SU-DHL-6 (cell line): ENCODE measurements around the gene RNF144A.

ENCODE experiments used
- H2AFZ ChIP-seq: fragments of 200-600 bp; sonication (generic); 2 replicates; pipeline ENCODE4 v1.6.1; 2014; ENCODE audit warnings: low read depth, mild to moderate bottlenecking, moderate library complexity, mixed read lengths, antibody characterized with exemption, low read length; ENCODE audit not compliant: severe bottlenecking
- H3F3A ChIP-seq: fragments of 200-600 bp; shearing (Covaris generic); 2 replicates; pipeline ENCODE4 v1.6.0; 2016; ENCODE audit warnings: antibody characterized with exemption, mild to moderate bottlenecking; ENCODE audit not compliant: insufficient read depth
- H3K27ac ChIP-seq: fragments of 200-600 bp; sonication (generic); 2 replicates; pipeline ENCODE4 v1.5.1; 2016; ENCODE audit warnings: low read depth, mild to moderate bottlenecking, low read length, moderate library complexity, mixed read lengths
- H3K27me3 ChIP-seq: fragments of 200-600 bp; sonication (generic), shearing (Covaris generic); 2 replicates; pipeline ENCODE4 v1.6.0; 2014; ENCODE audit warnings: mild to moderate bottlenecking, low read length
- H3K36me3 ChIP-seq: fragments of 200-600 bp; sonication (generic); 2 replicates; pipeline ENCODE4 v1.6.1; 2014; ENCODE audit warnings: mild to moderate bottlenecking, low read length, mixed read lengths
- H3K4me2 ChIP-seq: fragments of 300-600, 200-600 bp; shearing (Covaris generic), sonication (generic); 2 replicates; pipeline ENCODE4 v1.6.0; 2014; ENCODE audit warnings: low read length, low read depth, mild to moderate bottlenecking; ENCODE audit not compliant: poor library complexity, severe bottlenecking
- H3K4me3 ChIP-seq: fragments of 200-600 bp; sonication (generic); 2 replicates; pipeline ENCODE4 v1.5.1; 2014; ENCODE audit warnings: antibody characterized with exemption, low read length, mild to moderate bottlenecking, mixed read lengths; ENCODE audit not compliant: insufficient read depth, poor library complexity, severe bottlenecking
- H3K79me2 ChIP-seq: fragments of 200-600 bp; sonication (generic); 2 replicates; pipeline ENCODE4 v1.6.1; 2014; ENCODE audit warnings: mild to moderate bottlenecking, low read length, moderate library complexity; ENCODE audit not compliant: insufficient read depth
- H3K9ac ChIP-seq: fragments of 200-600 bp; sonication (generic); 2 replicates; pipeline ENCODE4 v1.7.0; 2014; ENCODE audit warnings: mild to moderate bottlenecking, low read length
- H3K9me2 ChIP-seq: fragments of 200-600 bp; sonication (generic); replicated peaks from 2 replicates; pipeline ENCODE4 v1.6.1; 2014; ENCODE audit warnings: low read length; ENCODE audit not compliant: insufficient read depth
- H3K9me3 ChIP-seq: fragments of 200-600 bp; sonication (generic); 2 replicates; pipeline ENCODE4 v1.6.1; 2014; ENCODE audit warnings: low read length, mixed read lengths; ENCODE audit not compliant: insufficient read depth
- H4K20me1 ChIP-seq: fragments of 200-600 bp; sonication (generic); 2 replicates; pipeline ENCODE4 v1.6.1; 2014; ENCODE audit warnings: low read depth, mild to moderate bottlenecking, antibody characterized with exemption, low read length, moderate library complexity, mixed read lengths
- CTCF ChIP-seq: fragments of 200-600 bp; sonication (generic); IDR thresholded peaks from one replicate; pipeline ENCODE4 v1.5.1; 2017; ENCODE audit warnings: antibody characterized with exemption, mild to moderate bottlenecking, low read length, moderate library complexity; ENCODE audit not compliant: insufficient read depth, poor library complexity, severe bottlenecking
- EZH2phosphoT487 ChIP-seq: fragments of 200-600 bp; sonication (generic), shearing (Covaris generic); conservative IDR thresholded peaks from 2 replicates; pipeline ENCODE4 v1.6.1; 2018; ENCODE audit warnings: mild to moderate bottlenecking, antibody characterized with exemption, low read length, moderate library complexity, mixed read lengths

RNF144A gene

GRCh38 chr2:6982449-6982848 is 65.2 kb downstream of the RNF144A start:
- Histone ChIP-seq H2AFZ (no peak overlapping the region), H3K9ac (no peak overlapping the region), H3K27ac (no peak overlapping the region), H3K4me3 (no peak overlapping the region), H3K4me2 (no peak overlapping the region), H4K20me1 (no peaks in the 10 kb centered on the region), H3K27me3 (no peaks in the 10 kb centered on the region), H3K9me2 (no peaks in the 10 kb centered on the region), H3K36me3 (no peaks in the 10 kb centered on the region), H3K79me2 (no peaks in the 10 kb centered on the region), H3F3A (no peaks in the 10 kb centered on the region), H3K9me3 (no peaks in the 10 kb centered on the region)
- TF ChIP-seq EZH2phosphoT487 = no peak
- TF ChIP-seq CTCF = no peak

GRCh38 chr2:6982934-6983589 is 65.8 kb downstream of the RNF144A start:
- TF ChIP-seq CTCF (no peak), EZH2phosphoT487 (no peak)
- no peak overlapping the region for H2AFZ ChIP-seq
- H3K9me2 ChIP-seq = no peaks in the 10 kb centered on the region
- no peaks in the 10 kb centered on the region for H3F3A ChIP-seq
- H3K27me3 ChIP-seq = no peaks in the 10 kb centered on the region
- H3K9ac ChIP-seq = no peak overlapping the region
- no peaks in the 10 kb centered on the region for H3K79me2 ChIP-seq
- H3K36me3 ChIP-seq = no peaks in the 10 kb centered on the region
- no peaks in the 10 kb centered on the region for H3K9me3 ChIP-seq
- H4K20me1 ChIP-seq = no peaks in the 10 kb centered on the region
- no peak overlapping the region for H3K27ac ChIP-seq
- no peak overlapping the region for H3K4me2 ChIP-seq
- no peak overlapping the region for H3K4me3 ChIP-seq

- Histone ChIP-seq H3K27me3 (no peaks in the 10 kb centered on the region), H3K4me2 (no peak overlapping the region), H3K9me2 (no peaks in the 10 kb centered on the region), H3K4me3 (no peak overlapping the region), H4K20me1 (no peaks in the 10 kb centered on the region), H3F3A (no peaks in the 10 kb centered on the region), H3K9me3 (no peaks in the 10 kb centered on the region), H2AFZ (no peak overlapping the region), H3K9ac (no peak overlapping the region), H3K36me3 (no peaks in the 10 kb centered on the region), H3K79me2 (no peaks in the 10 kb centered on the region), H3K27ac (no peak overlapping the region)
- TF ChIP-seq CTCF (no peak), EZH2phosphoT487 (no peak)
These were observed 69.2 kb downstream of the RNF144A start for GRCh38 chr2:6986301-6986911.
